ENCODE measurements around the gene FBXO36. TPM values are rescaled to one million over a fixed set of nuclear protein-coding genes. Genes with fewer than 3 reads are reported as not detected.

FBXO36 gene
- total RNA-seq, 1 experiment from 2014 or later = 3.8 TPM

GRCh38 chr2:229925201-229925600 is 2.9 kb downstream of the FBXO36 start:
- H2AFZ ChIP-seq (ENCODE audit: low read depth, low read length, poor library complexity, severe bottlenecking) = no peak overlapping the region
- POLR2A ChIA-PET = interaction anchor here (0.7 kb wide), 1 partner anchor 9 kb away, joined by 3 read pairs; no protein-coding TSS in a partner anchor
- no peaks in the 10 kb centered on the region for H3K9me2 ChIP-seq (ENCODE audit: insufficient read depth)
- H4K20me1 ChIP-seq (ENCODE audit: insufficient read depth) = no peaks in the 10 kb centered on the region
- intact Hi-C loops (cut with micrococcal nuclease) = loop anchor here (10.0 kb wide), 1 partner anchor 870 kb away; no protein-coding TSS in a partner anchor
- H3K4me3 ChIP-seq (replicated peaks in 1 of 2; ENCODE audit: low read depth in 1 of 2, low read length in 2 of 2) = no peak overlapping the region
- no peaks in the 10 kb centered on the region for H3K9me3 ChIP-seq (ENCODE audit: control insufficient read depth in 1 of 2, insufficient read depth in 1 of 2, low read depth in 1 of 2, low read length in 2 of 2)
- H3K4me2 ChIP-seq (ENCODE audit: low read length) = no peak overlapping the region
- TF ChIP-seq YY1 (IDR thresholded peaks at IDR 0.05; ENCODE audit: extremely low read depth, insufficient replicate concordance, low read depth, low read length) (no peak), EZH2 (IDR thresholded peaks at IDR 0.05) (no peak), SIN3A (IDR thresholded peaks at IDR 0.05; ENCODE audit: low read depth) (no peak), FOSL1 (IDR thresholded peaks at IDR 0.05; ENCODE audit: low read depth) (no peak), RAD21 (IDR thresholded peaks at IDR 0.05; ENCODE audit: low read depth) (no peak), ZNF274 (IDR thresholded peaks at IDR 0.05; ENCODE audit: low read depth, low read length) (no peak), POLR2A (IDR thresholded peaks at IDR 0.05; ENCODE audit: borderline replicate concordance, extremely low read depth, insufficient read depth, insufficient read length) (no peak), ELF1 (IDR thresholded peaks at IDR 0.05; ENCODE audit: borderline replicate concordance, low read depth) (no peak), CBX3 (IDR thresholded peaks at IDR 0.05; ENCODE audit: low read depth) (no peak), ZBTB33 (IDR thresholded peaks at IDR 0.05; ENCODE audit: extremely low read depth, insufficient replicate concordance, low read length) (no peak), TCF7L2 (IDR thresholded peaks at IDR 0.05; ENCODE audit: borderline replicate concordance, extremely low read depth, insufficient read depth, insufficient read length) (no peak), MAX (IDR thresholded peaks at IDR 0.05) (no peak), JUND (IDR thresholded peaks at IDR 0.05) (no peak), SP1 (IDR thresholded peaks at IDR 0.05; ENCODE audit: low read depth) (no peak), ZFX (IDR thresholded peaks at IDR 0.05) (no peak)
- TF ChIP-seq, protein P1, sequence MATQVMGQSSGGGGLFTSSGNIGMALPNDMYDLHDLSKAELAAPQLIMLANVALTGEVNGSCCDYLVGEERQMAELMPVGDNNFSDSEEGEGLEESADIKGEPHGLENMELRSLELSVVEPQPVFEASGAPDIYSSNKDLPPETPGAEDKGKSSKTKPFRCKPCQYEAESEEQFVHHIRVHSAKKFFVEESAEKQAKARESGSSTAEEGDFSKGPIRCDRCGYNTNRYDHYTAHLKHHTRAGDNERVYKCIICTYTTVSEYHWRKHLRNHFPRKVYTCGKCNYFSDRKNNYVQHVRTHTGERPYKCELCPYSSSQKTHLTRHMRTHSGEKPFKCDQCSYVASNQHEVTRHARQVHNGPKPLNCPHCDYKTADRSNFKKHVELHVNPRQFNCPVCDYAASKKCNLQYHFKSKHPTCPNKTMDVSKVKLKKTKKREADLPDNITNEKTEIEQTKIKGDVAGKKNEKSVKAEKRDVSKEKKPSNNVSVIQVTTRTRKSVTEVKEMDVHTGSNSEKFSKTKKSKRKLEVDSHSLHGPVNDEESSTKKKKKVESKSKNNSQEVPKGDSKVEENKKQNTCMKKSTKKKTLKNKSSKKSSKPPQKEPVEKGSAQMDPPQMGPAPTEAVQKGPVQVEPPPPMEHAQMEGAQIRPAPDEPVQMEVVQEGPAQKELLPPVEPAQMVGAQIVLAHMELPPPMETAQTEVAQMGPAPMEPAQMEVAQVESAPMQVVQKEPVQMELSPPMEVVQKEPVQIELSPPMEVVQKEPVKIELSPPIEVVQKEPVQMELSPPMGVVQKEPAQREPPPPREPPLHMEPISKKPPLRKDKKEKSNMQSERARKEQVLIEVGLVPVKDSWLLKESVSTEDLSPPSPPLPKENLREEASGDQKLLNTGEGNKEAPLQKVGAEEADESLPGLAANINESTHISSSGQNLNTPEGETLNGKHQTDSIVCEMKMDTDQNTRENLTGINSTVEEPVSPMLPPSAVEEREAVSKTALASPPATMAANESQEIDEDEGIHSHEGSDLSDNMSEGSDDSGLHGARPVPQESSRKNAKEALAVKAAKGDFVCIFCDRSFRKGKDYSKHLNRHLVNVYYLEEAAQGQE (IDR thresholded peaks at IDR 0.05; ENCODE audit: low read depth) = no peak
- TF ChIP-seq, protein P2, sequence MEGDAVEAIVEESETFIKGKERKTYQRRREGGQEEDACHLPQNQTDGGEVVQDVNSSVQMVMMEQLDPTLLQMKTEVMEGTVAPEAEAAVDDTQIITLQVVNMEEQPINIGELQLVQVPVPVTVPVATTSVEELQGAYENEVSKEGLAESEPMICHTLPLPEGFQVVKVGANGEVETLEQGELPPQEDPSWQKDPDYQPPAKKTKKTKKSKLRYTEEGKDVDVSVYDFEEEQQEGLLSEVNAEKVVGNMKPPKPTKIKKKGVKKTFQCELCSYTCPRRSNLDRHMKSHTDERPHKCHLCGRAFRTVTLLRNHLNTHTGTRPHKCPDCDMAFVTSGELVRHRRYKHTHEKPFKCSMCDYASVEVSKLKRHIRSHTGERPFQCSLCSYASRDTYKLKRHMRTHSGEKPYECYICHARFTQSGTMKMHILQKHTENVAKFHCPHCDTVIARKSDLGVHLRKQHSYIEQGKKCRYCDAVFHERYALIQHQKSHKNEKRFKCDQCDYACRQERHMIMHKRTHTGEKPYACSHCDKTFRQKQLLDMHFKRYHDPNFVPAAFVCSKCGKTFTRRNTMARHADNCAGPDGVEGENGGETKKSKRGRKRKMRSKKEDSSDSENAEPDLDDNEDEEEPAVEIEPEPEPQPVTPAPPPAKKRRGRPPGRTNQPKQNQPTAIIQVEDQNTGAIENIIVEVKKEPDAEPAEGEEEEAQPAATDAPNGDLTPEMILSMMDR (IDR thresholded peaks at IDR 0.05 in 2 of 3, conservative IDR thresholded peaks at IDR 0.05 in 1 of 3; ENCODE audit: borderline replicate concordance in 1 of 3, insufficient read depth in 1 of 3, low read depth in 2 of 3, low read length in 2 of 3) = no peak
- DNase-seq (ENCODE audit: low read depth, low spot score) = no peak
- H3K4me1 ChIP-seq (ENCODE audit: control insufficient read depth in 1 of 2, insufficient read depth in 2 of 2, low read length in 2 of 2) = peaks cover 11 to 17% of the 10 kb centered on the region in 2 experiments; a peak in 3 of 4 replicates
- RAD21 ChIA-PET (ENCODE audit: low non-redundant PET in 1 of 2, low total read pairs in 2 of 2, uncharacterized antibody in 2 of 2, unreplicated experiment in 2 of 2) = no interaction called here
- H3K79me2 ChIP-seq (ENCODE audit: insufficient read depth, low read length) = peaks cover 39% of the 10 kb centered on the region
- no peaks in the 10 kb centered on the region for H3K36me3 ChIP-seq (ENCODE audit: control insufficient read depth in 1 of 2, insufficient read depth in 2 of 2, low read length in 2 of 2)
- no peaks in the 10 kb centered on the region for H3K27me3 ChIP-seq (ENCODE audit: insufficient read depth, low read length)
- BruUV-seq (replicated peaks) = TSS peak; percentile 7
- no peak overlapping the region for H3K9ac ChIP-seq (ENCODE audit: low read length)
- H3K27ac ChIP-seq (ENCODE audit: low read depth, low read length) = no peak overlapping the region
- no peak for ATAC-seq
- CTCF ChIA-PET = no interaction called here

All from HCT116 (cell line).